Brain microvascular endothelial cell (primary cell): ENCODE measurements around the gene PIGV.

ENCODE experiments used
- DNase-seq: peaks from one replicate; pipeline ENCODE4 v3.0.0-alpha.2; 2020
- H3K27ac ChIP-seq: fragments of 250-450 bp; sonication (Bioruptor Pico); 2 replicates; pipeline ENCODE4 v1.5.1; 2020; ENCODE audit warnings: mild to moderate bottlenecking, moderate library complexity
- H3K27me3 ChIP-seq: fragments of 250-450 bp; sonication (Bioruptor Pico); replicated peaks from 2 replicates; pipeline ENCODE4 v1.5.1; 2020; ENCODE audit warnings: mild to moderate bottlenecking
- H3K36me3 ChIP-seq: fragments of 250-450 bp; sonication (Bioruptor Pico); replicated peaks from 2 replicates; pipeline ENCODE4 v1.5.1; 2020; ENCODE audit warnings: mild to moderate bottlenecking
- H3K4me3 ChIP-seq: 2 replicates; pipeline ENCODE4 v1.5.1; 2011; ENCODE audit warnings: low read depth, mild to moderate bottlenecking, control low read depth, low read length, moderate library complexity
- CTCF ChIP-seq: IDR thresholded peaks from 2 replicates; pipeline ENCODE4 v1.5.1; 2011; ENCODE audit warnings: low read depth, mild to moderate bottlenecking, moderate library complexity, low read length, control low read depth, inconsistent platforms; ENCODE audit errors: missing control alignments
- in situ Hi-C: cut with HindIII; loops from 2 replicates; pipeline ENCODE4 v1.10.0; 2017; ENCODE audit warnings: low sequenced_read_pairs, low pct_ligation_motif_present

The PIGV gene

GRCh38 chr1:26787706-26788514 lies at the start of gene PIGV:
PIGV (plus strand) TSS chr1:26787950; CDS start chr1:26790816, 2,866 bp downstream.
- peak; percentile 59 for DNase-seq
- peak within 1 kb of the TSS; percentile 75 for H3K4me3 ChIP-seq
- in situ Hi-C loops = no loop called here
- peak within 1 kb of the TSS; percentile 96 for H3K27ac ChIP-seq
- H3K27me3 ChIP-seq = no peaks in the 10 kb centered on the region
- peaks cover 2% of the 10 kb centered on the region for H3K36me3 ChIP-seq
- TF ChIP-seq CTCF = peak; percentile 35

- Histone ChIP-seq H3K4me3 (no peak overlapping the region), H3K27ac (no peak overlapping the region), H3K27me3 (no peaks in the 10 kb centered on the region), H3K36me3 (peaks cover 56% of the 10 kb centered on the region)
- in situ Hi-C loops = no loop called here
- no peak for TF ChIP-seq CTCF
- no peak for DNase-seq
Observed at GRCh38 chr1:26739329-26739914, 48.3 kb upstream of the PIGV start.

GRCh38 chr1:26740023-26740634 lies 47.6 kb upstream of the PIGV start:
- TF ChIP-seq CTCF = no peak
- no peak for DNase-seq
- in situ Hi-C loops = no loop called here
- Histone ChIP-seq H3K27me3 (no peaks in the 10 kb centered on the region), H3K4me3 (no peak overlapping the region), H3K36me3 (peaks cover 51% of the 10 kb centered on the region), H3K27ac (no peak overlapping the region)

GRCh38 chr1:26740952-26741351 lies 46.8 kb upstream of the PIGV start:
- peaks cover 51% of the 10 kb centered on the region for H3K36me3 ChIP-seq
- no peaks in the 10 kb centered on the region for H3K27me3 ChIP-seq
- in situ Hi-C loops = no loop called here
- TF ChIP-seq CTCF = no peak
- no peak for DNase-seq
- no peak overlapping the region for H3K27ac ChIP-seq
- H3K4me3 ChIP-seq = no peak overlapping the region

- in situ Hi-C loops = no loop called here
- peaks cover 39% of the 10 kb centered on the region for H3K36me3 ChIP-seq
- H3K27ac ChIP-seq = peak overlapping the region; percentile 82
- DNase-seq = no peak
- no peak overlapping the region for H3K4me3 ChIP-seq
- no peak for TF ChIP-seq CTCF
- no peaks in the 10 kb centered on the region for H3K27me3 ChIP-seq
Observed at GRCh38 chr1:26743426-26744059, 44.2 kb upstream of the PIGV start.
